ENCODE data around the gene PIRT.

PIRT gene

DNA sequence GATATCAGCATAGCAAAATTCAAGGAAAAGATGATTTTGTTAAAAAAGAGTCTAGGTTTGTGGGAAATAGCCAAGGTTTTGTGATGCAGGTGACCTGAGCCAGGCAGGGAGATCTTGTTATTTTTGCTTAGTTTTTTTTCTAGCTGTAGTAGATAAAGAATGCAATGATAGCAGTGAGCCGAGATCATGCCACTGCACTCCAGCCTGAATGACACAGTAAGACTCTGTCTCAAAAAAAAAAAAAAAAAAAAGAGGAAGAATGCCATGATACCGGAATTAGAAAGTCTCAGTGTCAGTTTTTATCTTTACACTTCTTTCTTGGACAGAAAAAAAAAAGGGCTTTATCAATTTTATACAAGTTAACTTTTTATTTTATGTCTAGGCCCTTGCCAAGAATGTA lies 61.5 kb downstream of the PIRT start:
- H3K27ac ChIP-seq, result no peak overlapping the region
- H3K36me3 ChIP-seq (replicated peaks), result no peaks in the 10 kb centered on the region
- no peaks in the 10 kb centered on the region for H3K27me3 ChIP-seq (replicated peaks)
- TF ChIP-seq, protein P1, sequence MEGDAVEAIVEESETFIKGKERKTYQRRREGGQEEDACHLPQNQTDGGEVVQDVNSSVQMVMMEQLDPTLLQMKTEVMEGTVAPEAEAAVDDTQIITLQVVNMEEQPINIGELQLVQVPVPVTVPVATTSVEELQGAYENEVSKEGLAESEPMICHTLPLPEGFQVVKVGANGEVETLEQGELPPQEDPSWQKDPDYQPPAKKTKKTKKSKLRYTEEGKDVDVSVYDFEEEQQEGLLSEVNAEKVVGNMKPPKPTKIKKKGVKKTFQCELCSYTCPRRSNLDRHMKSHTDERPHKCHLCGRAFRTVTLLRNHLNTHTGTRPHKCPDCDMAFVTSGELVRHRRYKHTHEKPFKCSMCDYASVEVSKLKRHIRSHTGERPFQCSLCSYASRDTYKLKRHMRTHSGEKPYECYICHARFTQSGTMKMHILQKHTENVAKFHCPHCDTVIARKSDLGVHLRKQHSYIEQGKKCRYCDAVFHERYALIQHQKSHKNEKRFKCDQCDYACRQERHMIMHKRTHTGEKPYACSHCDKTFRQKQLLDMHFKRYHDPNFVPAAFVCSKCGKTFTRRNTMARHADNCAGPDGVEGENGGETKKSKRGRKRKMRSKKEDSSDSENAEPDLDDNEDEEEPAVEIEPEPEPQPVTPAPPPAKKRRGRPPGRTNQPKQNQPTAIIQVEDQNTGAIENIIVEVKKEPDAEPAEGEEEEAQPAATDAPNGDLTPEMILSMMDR (IDR thresholded peaks at IDR 0.05; ENCODE audit: low read depth, low read length, missing control alignments), result no peak
- no peak overlapping the region for H3K4me3 ChIP-seq (ENCODE audit: low read depth, low read length)
- in situ Hi-C loops (cut with HindIII; ENCODE audit: low pct_ligation_motif_present, low sequenced_read_pairs), result no loop called here
- no peak for DNase-seq

GRCh38 chr17:10775740-10776356 lies 62.0 kb downstream of the PIRT start:
- in situ Hi-C loops (cut with HindIII; ENCODE audit: low pct_ligation_motif_present, low sequenced_read_pairs), result no loop called here
- Histone ChIP-seq H3K27ac (no peak overlapping the region), H3K4me3 (ENCODE audit: low read depth, low read length) (no peak overlapping the region), H3K27me3 (replicated peaks) (no peaks in the 10 kb centered on the region), H3K36me3 (replicated peaks) (no peaks in the 10 kb centered on the region)
- no peak for DNase-seq
- TF ChIP-seq, protein P1 (IDR thresholded peaks at IDR 0.05; ENCODE audit: low read depth, low read length, missing control alignments), result no peak

DNA sequence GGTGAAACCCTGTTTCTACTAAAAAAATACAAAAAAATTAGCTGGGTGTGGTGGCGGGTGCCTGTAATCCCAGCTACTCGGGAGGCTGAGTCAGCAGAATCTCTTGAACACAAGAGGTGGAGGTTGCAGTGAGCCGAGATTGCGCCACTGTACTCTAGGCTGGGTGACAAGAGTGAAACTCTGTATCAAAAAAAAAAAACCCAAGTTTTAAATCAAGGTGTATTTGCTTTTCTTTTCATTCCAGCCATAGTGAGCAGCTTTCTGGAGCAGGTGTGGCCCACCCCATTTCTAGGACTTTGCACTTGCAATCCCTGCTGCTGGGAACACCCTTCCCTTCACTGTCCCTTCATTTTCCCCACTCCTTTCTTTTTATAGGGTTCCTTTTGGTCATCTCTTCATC lies 62.8 kb downstream of the PIRT start:
- no peak overlapping the region for H3K27ac ChIP-seq
- in situ Hi-C loops (cut with HindIII; ENCODE audit: low pct_ligation_motif_present, low sequenced_read_pairs), result no loop called here
- no peak for DNase-seq
- TF ChIP-seq, protein P1 (IDR thresholded peaks at IDR 0.05; ENCODE audit: low read depth, low read length, missing control alignments), result no peak
- H3K4me3 ChIP-seq (ENCODE audit: low read depth, low read length), result no peak overlapping the region
- no peaks in the 10 kb centered on the region for H3K36me3 ChIP-seq (replicated peaks)
- H3K27me3 ChIP-seq (replicated peaks), result no peaks in the 10 kb centered on the region

- no peak overlapping the region for H3K27ac ChIP-seq
Observed at GRCh38 chr17:10773391-10773790, 64.5 kb downstream of the PIRT start.

More at GRCh38 chr17:10773391-10773790, 64.5 kb downstream of the PIRT start:
- no peak for DNase-seq
- Histone ChIP-seq H3K27me3 (replicated peaks) (no peaks in the 10 kb centered on the region), H3K36me3 (replicated peaks) (no peaks in the 10 kb centered on the region), H3K4me3 (ENCODE audit: low read depth, low read length) (no peak overlapping the region)
- TF ChIP-seq, protein P1 (IDR thresholded peaks at IDR 0.05; ENCODE audit: low read depth, low read length, missing control alignments), result no peak
- in situ Hi-C loops (cut with HindIII; ENCODE audit: low pct_ligation_motif_present, low sequenced_read_pairs), result no loop called here
